Panc1 (cell line): ENCODE results near the gene FES.

Source experiments
- CTCF ChIP-seq: fragments of 450-650 bp; IDR thresholded peaks from 2 replicates; pipeline ENCODE4 v1.5.1; 2017; ENCODE audit warnings: mild to moderate bottlenecking
- POLR2AphosphoS5 ChIP-seq: IDR thresholded peaks from 2 replicates; pipeline ENCODE4 v1.6.1; 2012; ENCODE audit warnings: mild to moderate bottlenecking, low read depth, low read length, moderate library complexity
- REST ChIP-seq, 2 experiments: IDR thresholded peaks; 2 replicates each; pipeline ENCODE4 v1.6.1; 2011 to 2012; ENCODE audit warnings: low read depth in 2 of 2, control low read depth in 1 of 2, low read length in 1 of 2, mild to moderate bottlenecking in 1 of 2, moderate library complexity in 1 of 2; ENCODE audit not compliant: insufficient read depth in 1 of 2
- SIN3A ChIP-seq: IDR thresholded peaks from 2 replicates; pipeline ENCODE4 v1.6.1; 2012; ENCODE audit warnings: low read depth, mild to moderate bottlenecking, low read length, moderate library complexity, borderline replicate concordance; ENCODE audit not compliant: insufficient read depth
- TCF7L2 ChIP-seq: IDR thresholded peaks from 2 replicates; pipeline ENCODE4 v1.6.1; 2011; ENCODE audit warnings: mild to moderate bottlenecking, low read depth, low read length, inconsistent platforms

- TF ChIP-seq CTCF (no peak), SIN3A (no peak), REST (IDR thresholded peaks at IDR 0.05; ENCODE audit: insufficient read depth in 1 of 2, low read depth in 2 of 2, low read length in 1 of 2) (no peak), POLR2AphosphoS5 (no peak), TCF7L2 (no peak)
These were observed 20.4 kb downstream of the FES start for GRCh38 chr15:90904746-90905145.
